Activated T-helper 1 cell treated with Interleukin-2 at 50 U/mL for 16 hours (primary cell): ENCODE measurements around the gene TMEM178B.
"Not testable (repeated sequence)": the region's sequence is repeated elsewhere in the genome, so short reads cannot be mapped to it uniquely, and the experiment has no call there.

ENCODE experiments used
- DNase-seq: peaks from one replicate; pipeline ENCODE4 v3.0.0-alpha.2; 2020; ENCODE audit warnings: low read depth

Gene TMEM178B

DNA sequence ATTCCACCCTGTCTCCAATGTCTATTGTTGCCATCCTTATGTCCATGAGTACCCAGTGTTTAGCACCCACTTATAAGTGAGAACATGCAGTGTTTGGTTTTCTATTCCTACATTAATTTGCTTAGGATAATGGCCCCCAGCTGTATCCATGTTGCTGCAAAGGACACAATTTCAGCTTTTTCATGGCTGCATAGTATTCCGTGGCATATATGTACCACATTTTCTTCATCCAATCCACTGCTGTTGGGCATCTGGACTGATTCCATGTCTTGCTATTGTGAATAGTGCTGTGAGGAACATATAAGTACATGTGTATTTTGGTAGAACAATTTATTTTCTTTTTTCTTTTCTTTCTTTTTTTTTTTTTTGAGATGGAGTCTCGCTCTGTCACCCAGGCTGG is 68.2 kb downstream of the TMEM178B start:
- DNase-seq = no peak

DNA sequence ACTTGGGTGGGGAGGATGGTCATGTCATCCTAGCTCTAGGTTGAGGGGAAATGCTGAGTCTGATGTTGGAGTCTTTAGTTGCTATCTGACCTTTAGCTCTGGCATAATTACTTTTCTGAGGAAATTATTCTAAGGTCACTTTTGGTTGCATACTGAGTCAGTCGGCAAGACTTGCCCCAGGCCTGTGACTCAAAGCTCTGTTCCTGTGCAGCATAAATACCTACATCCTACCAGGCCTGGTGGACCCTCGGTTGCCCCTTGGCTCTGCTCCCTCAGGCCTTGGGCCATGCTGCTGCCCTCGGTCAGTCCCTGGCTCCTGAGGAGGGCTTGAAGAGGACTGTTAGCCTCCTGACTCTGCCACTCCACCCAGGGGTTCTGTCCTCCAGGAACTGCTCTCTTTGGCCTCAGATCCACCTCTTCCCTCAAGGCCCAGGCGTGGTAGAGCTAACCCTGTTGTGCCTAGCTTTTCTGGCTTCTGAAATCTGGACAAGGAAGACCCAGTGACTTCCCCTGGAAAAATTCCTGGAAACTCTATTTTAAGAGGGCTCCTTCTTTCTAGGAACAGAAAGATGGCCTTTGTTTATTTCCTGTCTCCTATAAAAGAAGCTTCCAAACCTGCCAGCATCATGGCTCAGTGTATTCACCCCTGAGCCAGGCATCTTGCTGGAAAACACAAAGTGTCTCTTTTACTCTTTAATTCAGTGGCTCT is 71.2 kb downstream of the TMEM178B start:
- DNase-seq = no peak

DNA sequence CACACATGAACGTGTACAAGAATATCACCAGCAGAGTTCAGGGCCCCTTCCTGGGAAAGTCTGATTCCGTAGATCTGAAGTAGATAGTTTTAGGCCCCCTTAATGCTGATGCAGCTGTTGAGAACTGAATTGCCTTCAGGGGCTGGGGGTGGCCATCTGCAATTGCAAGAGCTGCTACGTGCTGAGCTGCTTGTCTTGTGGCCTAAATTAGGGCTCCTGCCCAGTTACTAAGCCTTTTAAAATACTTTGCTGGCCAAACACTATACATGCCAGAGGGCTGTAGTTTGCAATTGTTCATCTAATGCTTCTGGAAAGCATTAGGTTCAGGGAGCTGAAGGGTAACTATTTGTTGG is 71.7 kb downstream of the TMEM178B start:
- no peak for DNase-seq

DNA sequence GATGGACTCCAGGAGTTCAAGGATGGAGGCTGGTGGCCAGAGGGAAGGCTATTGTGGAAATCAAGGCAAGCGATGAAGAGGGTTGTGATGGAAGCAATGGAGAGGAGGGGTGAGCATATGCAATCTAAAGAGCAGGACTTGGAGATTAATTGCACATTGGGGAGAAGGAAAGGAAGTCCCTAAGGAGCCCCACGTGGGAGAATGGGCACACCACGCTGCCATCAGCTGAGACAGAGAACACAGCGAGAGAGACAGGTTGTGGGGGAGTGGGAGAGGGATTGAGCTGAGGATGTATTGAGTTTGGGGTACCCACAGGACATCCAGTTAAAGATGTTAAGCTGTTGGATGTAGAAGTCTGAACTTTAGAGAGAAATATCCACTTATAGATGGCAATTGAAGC is 73.6 kb downstream of the TMEM178B start:
- no peak for DNase-seq

DNA sequence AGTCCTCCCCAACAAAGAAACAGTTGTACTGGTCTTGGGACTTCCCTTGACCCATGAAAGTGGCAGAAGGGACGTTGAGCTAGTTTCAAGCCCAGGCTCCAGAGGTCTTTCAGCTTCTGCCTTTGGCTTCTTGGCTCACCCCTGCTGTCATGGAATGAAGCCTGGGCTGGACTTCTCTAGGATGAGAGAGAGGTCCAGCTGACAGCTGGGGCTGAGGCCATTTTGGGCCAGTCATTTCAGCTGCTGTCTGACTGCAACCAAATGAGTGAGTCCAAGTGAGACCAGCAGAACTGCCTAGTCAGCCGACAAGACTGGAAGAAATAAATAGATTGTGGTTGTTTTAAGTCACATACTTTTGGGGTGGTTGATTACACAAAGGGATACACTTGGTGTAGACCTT is 76.6 kb downstream of the TMEM178B start:
- no peak for DNase-seq

DNA sequence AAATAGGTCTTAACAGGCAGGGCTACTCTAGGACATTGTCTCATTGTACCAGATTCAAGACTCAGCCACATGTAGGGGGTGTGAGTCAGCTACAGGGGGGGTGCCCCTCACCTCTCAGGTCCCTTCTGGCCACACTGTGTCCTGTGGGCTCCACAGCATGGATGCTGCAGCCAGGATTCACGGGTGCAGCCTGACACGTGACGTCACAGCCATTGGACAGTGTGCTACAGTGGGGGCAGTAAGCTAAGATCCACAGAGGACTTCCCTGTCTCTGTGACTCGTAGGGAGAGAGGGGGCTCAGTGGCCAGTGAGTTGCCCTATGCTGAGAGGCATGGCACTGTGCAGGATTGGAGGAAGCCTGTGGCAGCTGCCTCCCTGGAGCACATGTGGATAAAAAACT is 77.9 kb downstream of the TMEM178B start:
- no peak for DNase-seq

DNA sequence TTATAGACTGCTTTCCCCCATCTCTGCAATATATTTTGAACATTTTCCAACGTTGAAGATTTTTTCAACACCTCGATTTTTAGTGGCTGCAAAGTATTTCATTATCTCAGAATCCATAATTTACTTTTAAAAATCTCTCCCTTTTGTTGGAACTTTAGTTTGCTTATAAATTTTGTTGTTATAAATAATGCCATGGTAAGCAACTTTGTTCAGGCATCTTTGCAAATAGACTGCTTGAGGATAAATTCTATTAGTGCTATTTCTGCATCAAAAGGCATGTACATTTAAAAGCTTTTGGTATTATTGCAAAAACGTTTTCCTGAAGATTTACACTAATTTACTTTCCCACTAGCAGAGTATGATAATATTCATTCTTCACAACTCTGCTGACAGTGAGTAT is 79.4 kb downstream of the TMEM178B start:
- no peak for DNase-seq

DNA sequence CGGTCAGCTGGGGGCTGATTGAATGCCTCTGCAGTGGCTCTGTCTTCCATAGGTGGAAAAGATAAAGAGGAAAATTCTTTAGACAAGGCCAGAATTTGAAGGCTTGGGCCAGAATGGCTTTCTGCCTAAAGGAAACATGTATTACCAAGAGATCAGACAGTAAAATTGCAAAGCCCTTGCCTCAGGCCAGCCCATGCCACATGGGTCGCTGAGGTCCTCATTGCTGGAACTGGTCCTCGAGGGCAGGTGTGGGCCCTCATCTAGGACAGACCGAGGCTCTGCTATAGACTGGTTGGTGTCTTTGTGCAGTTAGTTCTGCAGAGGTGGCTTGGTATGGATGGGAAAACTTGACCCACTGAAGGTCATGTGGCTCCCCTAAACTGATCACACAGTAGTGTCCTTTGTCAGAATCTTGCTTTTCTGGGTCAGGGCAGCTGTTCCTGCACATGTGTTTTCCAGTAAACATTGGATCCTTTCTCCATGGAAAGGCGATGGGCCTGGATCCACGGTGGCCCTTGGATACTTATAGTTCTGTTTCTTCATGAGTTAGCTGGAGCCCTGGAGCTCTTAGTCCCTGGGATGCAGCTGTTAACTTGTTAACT is 80.4 kb downstream of the TMEM178B start:
- no peak for DNase-seq

DNA sequence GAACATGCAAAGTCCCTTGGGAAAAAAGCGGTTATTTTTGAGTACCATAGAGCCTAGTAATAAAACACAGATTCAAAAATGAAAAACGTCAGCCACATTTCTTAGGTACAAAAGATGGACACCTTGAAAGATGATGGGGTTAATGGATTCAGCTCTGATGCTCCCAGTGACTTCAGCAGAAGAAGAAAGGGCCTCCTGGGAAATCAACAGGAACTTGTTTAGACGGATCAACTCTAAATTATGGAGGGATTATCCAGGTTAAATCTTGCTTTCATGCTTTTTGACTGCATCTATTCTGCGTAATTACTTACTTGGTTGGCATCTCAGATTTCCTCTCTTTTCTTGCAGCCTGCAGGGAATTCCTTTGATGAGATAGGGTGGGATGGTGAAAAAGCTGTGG is 82.5 kb downstream of the TMEM178B start:
- no peak for DNase-seq

DNA sequence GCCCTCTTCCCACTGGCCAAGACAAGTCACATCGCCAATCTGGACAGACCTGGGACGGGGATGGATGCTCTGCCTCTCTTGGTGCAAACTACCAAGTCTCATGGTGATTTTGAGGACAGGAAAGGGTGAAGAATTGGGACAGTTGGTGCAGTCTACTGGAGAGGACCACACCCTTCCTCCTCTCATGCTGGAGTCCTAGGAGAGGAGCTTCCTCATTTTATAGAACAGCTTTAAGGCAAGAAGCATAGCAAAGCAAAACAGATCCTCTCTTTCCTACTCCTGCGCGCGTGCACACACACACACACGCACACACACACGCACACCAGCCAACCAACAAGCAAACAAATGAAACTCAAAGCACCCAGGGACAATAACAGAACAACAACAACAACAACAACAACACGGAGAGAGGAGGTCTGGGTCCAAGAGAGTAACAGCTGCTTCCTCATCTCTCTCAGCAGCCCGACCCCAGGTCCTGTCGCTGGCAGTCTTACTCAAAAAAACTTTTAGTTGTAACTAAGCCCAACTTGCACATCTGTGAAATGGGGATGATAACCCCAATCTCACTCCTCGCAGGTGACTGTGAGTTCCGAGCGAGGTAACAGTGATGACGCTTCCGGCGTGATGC is 83.4 kb downstream of the TMEM178B start:
- DNase-seq = no peak

DNA sequence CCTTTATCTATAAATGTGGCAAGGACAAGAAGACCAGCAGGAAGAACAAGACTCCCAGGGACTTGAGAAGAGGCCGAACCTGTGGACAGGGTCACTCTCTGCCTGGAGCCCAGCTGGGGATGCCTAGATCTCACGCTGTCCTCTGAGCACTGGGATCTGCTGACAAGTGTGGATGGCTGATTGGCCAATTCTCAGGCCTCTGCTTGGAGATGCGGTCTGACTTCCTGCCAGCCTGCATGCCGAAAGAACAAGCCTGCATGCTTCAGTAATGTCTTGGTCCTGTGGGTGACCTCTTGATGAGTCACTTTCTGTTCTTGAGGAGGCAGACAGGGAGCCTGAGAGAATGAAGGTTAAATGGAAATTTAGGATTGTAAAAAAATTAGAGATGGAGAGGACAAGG is 84.7 kb downstream of the TMEM178B start:
- DNase-seq = no peak

DNA sequence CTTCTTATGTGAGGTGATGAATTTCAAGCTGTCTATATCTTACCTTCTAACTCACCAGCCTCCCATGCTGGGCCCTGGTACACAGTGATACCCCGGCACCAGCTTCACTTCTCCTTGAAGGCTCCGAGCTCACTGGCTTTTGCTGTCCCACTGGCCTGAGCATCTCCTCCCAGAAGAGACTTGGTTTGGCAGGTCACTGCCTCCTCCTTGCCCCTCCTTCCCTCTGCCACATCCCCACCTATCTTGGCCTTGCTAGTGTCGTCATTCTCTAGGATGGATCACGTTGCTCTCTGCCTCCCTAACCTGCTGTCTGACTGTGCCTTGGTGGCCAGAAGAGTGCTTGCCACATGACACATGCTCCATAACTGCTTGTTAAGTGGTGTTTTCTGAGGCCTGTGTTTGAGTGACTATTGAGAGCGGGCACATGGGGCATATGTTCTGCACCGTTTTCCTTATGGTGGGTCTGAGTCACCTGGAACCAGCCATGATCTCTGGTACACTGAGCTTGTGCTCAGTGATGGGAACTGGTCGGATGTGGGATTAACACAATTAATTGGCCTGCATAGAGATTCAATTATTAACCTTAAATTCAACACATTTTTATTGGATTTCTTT is 86.5 kb downstream of the TMEM178B start:
- DNase-seq = no peak

DNA sequence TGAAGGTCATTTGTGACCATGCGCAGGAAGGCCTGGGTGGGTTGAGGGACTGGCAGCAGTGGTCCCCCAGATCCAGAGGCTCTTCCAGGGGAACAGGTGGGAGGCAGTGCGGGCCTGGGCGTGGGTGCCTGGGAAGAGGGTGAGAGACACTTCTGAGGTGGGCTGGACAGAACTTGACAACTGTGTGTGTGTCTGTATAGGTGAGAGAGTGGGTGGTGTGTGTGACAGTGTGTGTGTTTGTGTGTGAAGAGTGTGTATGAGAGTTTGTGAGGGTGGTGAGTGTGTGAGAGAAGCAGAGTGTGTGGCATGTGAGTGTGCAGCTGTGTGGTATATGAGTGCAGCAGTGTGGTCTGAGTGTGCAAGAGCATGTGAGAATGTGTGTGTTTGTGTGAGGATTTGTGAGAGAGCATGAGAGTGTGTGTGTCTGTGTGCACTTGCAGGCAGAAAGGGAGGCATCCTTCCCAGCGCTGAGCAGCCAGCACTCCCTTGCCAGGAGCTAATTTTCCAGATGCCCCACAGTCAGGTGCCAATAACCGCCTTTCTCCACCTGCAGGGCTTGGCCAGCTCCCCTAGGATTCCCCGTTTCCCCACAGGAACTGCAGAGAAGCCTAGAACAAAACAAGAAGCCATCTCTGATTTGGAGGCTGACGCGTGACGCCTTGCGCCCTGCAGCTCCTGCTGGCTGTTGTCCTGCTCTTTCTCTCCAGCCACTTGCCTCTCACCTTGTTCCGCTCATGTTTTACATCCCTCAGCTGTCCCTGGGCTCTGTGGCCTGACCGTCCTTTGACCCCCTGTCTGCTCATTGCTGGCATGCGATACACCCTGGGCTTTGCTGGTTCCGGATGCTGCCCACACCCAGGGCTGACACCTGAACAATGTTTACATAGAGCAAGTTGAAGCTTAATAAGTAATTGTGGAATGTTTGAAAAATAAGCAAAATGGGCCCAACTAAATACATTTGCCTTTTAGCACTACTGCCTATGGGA is 88.0 kb downstream of the TMEM178B start:
- DNase-seq = no peak

DNA sequence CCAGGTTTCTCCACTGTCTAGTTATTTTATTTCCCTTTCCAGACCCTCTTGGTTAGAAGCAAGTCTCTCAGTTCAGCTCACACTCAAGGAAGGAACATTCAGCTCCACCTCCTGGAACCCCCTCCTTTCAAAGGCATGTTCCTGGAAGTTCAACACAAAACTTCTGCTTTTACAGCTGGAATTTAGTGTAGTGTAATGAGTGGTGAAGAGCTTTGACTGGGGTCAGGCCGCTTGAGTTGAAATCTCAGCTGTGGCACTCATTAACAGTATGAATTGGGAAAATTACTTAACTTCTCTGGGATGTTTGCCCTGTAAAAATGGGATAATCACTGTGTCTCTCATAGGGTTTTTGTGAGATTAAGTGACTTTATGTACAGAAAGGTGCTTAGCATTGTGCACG is 91.7 kb downstream of the TMEM178B start:
- DNase-seq = no peak

DNA sequence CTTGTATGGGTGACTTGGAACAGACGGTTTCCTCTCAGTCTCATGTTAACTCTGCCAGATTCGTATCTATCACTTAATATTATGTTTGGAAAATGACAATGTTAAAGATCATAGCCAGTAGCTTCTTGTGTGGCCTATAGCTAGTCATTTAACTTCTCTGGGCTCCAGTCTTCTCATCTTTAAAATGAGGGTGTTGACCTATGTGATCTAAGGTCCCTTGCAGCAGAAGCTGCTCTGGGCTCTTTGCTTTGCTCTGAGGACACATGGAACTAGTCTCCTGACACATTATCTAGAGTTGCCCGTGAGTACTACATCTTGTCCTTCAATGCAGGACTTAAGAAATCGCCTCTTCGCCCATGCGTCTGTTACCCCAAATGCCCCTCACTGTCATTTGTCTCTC is 93.1 kb downstream of the TMEM178B start:
- DNase-seq = no peak

DNA sequence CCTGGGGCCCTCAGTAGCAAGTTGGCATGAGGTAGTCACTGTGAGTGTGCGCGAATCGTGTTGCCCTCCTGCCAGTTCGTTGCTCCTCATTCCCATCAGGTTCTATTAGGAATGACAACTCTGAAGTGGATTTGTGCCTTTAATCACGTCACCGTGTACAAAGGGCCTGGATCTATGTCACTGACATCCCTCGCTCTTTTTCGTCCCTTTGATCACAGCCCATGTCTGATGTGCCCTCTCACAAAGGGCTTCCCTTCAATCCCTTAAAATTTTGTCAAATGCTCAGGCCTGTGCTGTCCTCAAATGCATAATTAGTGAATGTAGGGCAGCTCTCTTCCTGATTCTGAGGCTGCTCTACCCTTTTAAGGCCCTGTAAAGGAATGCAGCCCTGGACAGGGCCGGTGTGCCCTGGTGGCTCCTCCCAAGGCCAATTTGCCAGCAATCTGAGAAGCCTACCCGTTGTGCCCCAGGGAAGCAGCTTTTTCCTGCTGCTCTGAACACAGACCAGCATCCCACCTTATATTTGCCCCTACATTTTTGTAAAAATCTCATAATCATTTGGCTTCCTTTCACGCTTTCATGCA is 93.6 kb downstream of the TMEM178B start:
- no peak for DNase-seq

DNA sequence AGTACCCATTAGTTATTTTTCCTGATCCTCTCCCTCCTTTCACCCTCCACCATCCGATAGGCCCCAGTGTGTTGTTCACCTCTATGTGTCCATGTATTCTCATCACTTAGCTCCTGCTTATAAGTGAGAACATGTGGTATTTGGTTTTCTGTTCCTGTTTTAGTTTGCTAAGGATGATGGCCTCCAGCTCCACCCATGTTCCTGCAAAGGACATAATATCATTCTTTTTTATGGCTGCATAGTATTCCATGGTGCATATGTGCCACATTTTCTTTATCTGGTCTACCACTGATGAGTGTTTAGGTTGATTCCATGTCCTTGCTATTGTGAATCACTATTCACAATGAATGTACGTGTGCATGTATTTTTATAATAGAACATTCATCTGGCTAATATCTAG is 95.3 kb downstream of the TMEM178B start:
- DNase-seq = not testable (repeated sequence)

DNA sequence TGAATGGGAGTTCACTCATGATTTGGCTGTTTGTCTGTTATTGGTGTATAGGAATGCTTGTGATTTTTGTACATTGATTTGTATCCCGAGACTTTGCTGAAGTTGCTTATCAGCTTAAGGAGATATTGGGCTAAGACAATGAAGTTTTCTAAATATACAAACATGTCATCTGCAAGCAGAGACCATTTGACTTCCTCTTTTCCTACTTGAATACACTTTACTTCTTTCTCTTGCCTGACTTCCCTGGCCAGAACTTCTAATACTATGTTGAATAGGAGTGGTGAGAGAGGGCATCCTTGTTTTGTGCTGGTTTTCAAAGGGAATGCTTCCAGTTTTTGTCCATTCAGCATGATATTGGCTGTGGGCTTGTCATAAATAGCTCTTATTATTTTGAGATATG is 101.9 kb downstream of the TMEM178B start:
- DNase-seq = not testable (repeated sequence)

DNA sequence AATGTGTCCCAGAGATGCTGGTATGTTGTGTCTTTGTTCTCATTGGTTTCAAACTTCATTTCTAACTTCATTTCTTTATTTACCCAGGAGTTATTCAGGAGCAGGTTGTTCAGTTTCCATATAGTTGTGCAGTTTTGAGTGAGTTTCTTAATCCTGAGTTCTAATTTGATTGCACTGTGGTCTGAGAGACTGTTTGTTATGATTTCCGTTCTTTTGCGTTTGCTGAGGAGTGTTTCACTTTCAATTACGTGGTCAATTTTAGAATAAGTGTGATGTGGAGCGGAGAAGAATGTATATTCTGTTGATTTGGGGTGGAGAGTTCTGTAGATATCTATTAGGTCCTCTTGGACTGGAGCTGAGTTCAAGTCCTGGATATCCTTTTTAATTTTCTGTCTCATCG is 103.3 kb downstream of the TMEM178B start:
- DNase-seq = not testable (repeated sequence)

DNA sequence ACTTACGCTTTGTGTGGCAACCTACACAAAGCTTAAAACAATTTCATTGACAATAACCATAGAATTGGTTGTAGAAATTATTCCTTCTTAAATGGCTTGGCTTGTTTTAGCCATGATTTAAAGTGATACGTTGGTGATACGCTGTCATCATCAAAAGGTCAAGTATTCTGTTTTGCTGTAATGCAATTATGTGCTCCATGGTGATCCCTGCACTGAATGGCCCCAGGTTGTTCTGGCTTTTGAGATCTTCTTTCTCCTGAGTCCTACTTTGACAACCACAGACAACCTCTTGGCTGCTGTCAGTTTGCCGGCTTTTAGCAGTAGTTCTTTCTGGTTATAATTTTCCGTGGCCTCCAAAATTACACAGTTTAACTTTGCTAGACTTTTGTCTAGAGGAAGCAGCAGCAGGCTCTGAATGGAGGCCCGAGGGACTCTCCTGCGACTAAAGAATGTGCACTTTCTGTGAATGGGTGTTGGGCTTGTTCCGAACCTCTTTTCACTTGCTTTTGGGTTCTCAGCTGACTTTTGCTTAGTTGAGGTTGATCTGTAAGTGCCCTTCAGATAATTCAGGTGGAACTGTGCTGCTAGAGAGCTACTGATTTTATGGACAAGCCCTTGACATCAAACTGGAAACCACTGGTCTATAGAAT is 104.7 kb downstream of the TMEM178B start:
- DNase-seq = no peak

DNA sequence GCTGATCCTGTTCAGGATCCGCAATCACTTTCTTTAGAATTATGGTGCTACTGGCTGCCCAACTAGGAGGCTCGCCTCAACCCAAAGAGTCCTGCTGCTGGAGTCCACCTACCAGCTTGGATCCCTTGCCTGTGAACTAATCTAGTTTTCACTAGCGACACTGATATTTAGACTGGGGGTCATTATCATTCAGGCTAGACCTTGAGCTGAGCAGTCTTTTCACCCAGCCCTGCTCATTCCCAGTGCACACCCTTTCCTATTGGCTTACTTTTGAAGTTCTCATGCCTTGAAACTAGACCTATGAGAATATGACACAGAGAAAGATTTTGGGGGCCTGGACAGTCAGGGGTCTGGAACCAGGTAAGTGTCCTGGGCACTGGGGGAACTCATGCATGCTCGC is 107.9 kb downstream of the TMEM178B start:
- no peak for DNase-seq
